ENCODE results near the gene CLEC1B.

CLEC1B gene

GRCh38 chr12:10016881-10017280, 18.0 kb upstream of the CLEC1B start:
- DNase-seq (ENCODE audit: low read depth): no peak
- H3K4me3 ChIP-seq (ENCODE audit: control insufficient read depth, low read depth, low read length): no peak overlapping the region
- no peak for TF ChIP-seq CTCF (IDR thresholded peaks at IDR 0.05; ENCODE audit: control insufficient read depth, insufficient read depth, low read depth, low read length, missing control alignments)

GRCh38 chr12:10015450-10015849, 16.5 kb upstream of the CLEC1B start:
- no peak overlapping the region for H3K4me3 ChIP-seq (ENCODE audit: control insufficient read depth, low read depth, low read length)
- DNase-seq (ENCODE audit: low read depth): no peak
- TF ChIP-seq CTCF (IDR thresholded peaks at IDR 0.05; ENCODE audit: control insufficient read depth, insufficient read depth, low read depth, low read length, missing control alignments): no peak

- TF ChIP-seq CTCF (IDR thresholded peaks at IDR 0.05; ENCODE audit: control insufficient read depth, insufficient read depth, low read depth, low read length, missing control alignments): no peak
- H3K4me3 ChIP-seq (ENCODE audit: control insufficient read depth, low read depth, low read length): no peak overlapping the region
- DNase-seq (ENCODE audit: low read depth): no peak
Observed at GRCh38 chr12:10012630-10013330, 13.9 kb upstream of the CLEC1B start.

- TF ChIP-seq CTCF (IDR thresholded peaks at IDR 0.05; ENCODE audit: control insufficient read depth, insufficient read depth, low read depth, low read length, missing control alignments): no peak
- H3K4me3 ChIP-seq (ENCODE audit: control insufficient read depth, low read depth, low read length): no peak overlapping the region
- DNase-seq (ENCODE audit: low read depth): no peak
Observed at GRCh38 chr12:10001171-10001776, 2.4 kb upstream of the CLEC1B start.

GRCh38 chr12:9992296-9992695, 6.6 kb downstream of the CLEC1B start:
- no peak for TF ChIP-seq CTCF (IDR thresholded peaks at IDR 0.05; ENCODE audit: control insufficient read depth, insufficient read depth, low read depth, low read length, missing control alignments)
- no peak for DNase-seq (ENCODE audit: low read depth)

GRCh38 chr12:9991876-9992275, 7.0 kb downstream of the CLEC1B start:
- no peak for TF ChIP-seq CTCF (IDR thresholded peaks at IDR 0.05; ENCODE audit: control insufficient read depth, insufficient read depth, low read depth, low read length, missing control alignments)
- H3K4me3 ChIP-seq (ENCODE audit: control insufficient read depth, low read depth, low read length): no peak overlapping the region
- DNase-seq (ENCODE audit: low read depth): no peak

More at GRCh38 chr12:9992296-9992695, 6.6 kb downstream of the CLEC1B start:
- H3K4me3 ChIP-seq (ENCODE audit: control insufficient read depth, low read depth, low read length): no peak overlapping the region
